VCaP (cell line): ENCODE data around the gene AMHR2.

Source experiments
- H3K27ac ChIP-seq: fragments of 450-650 bp; 2 replicates; pipeline ENCODE4 v1.5.1; 2017
- CTCF ChIP-seq: fragments of 450-650 bp; conservative IDR thresholded peaks from 2 replicates; pipeline ENCODE4 v1.5.1; 2017; ENCODE audit warnings: mild to moderate bottlenecking, moderate library complexity

Gene AMHR2

DNA sequence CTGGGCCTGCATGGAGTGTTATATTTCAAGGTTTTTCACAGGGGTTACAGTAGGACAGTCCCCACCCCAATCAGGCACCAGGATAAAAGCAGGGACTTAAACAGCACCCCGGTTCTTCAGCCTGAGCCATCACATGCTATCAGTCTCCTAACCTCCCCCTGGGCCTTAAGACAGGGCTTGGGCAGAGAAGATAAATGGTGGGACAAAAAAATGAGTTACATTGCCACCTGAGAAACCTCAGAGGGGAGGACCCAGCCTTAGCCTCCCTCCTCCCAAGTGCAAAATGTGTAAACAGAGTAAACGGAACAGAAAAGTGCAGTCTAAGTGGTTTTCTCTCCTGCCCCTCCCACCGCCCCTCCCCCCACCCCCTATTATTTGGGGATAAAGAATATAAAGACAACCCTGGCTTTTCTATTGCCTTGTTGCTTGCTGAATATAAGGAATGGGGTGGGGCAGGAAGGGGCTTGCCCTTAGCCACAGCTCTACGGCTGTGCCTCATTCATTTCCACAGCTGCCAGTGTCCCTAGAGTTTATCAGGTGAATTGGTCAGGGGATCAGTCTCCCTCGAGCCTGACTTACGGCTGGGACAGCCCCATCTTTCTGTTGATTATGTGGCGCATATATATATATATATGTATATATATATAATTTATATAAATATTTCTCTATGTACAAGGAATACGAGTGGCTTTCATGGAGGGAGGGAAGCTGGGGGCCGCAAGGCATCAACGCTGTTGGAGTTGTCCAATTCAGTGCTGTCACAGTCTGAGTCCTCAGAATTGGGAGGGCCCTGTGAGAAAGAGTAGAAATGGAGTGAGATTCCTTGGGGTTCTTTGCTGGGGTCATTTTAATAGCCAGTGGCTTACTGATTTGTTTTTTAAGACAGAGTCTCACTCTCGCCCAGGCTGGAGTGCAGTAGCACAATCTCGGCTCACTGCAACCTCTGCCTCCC is 57.1 kb downstream of the AMHR2 start:
- no peak for TF ChIP-seq CTCF
- no peak overlapping the region for H3K27ac ChIP-seq
